Left ventricle myocardium inferior (tissue), 1 donor: ENCODE measurements around the gene C1QL1. TPM values are rescaled to one million over a fixed set of nuclear protein-coding genes. Genes with fewer than 3 reads are reported as not detected.
A peak's percentile ranks its signal among the peaks of the same experiment; 100 is the strongest.

Source experiments
- DNase-seq: peaks from one replicate; pipeline ENCODE4 v3.0.0-alpha.2; 2020
- H3K27ac ChIP-seq: fragments of 200-600 bp; replicated peaks from 2 replicates; pipeline ENCODE4 v1.8.0; 2021
- H3K27me3 ChIP-seq: fragments of 200-600 bp; 2 replicates; pipeline ENCODE4 v1.8.0; 2021; ENCODE audit warnings: low read depth
- H3K36me3 ChIP-seq: fragments of 200-600 bp; 2 replicates; pipeline ENCODE4 v1.8.0; 2021
- H3K4me1 ChIP-seq: fragments of 200-600 bp; 2 replicates; pipeline ENCODE4 v1.8.0; 2021
- H3K4me3 ChIP-seq: fragments of 200-600 bp; 2 replicates; pipeline ENCODE4 v1.8.0; 2021; ENCODE audit warnings: mild to moderate bottlenecking, moderate library complexity
- H3K9me3 ChIP-seq: fragments of 200-600 bp; replicated peaks from 2 replicates; pipeline ENCODE4 v1.8.0; 2021
- CTCF ChIP-seq: fragments of 200-600 bp; IDR thresholded peaks from 2 replicates; pipeline ENCODE4 v1.8.0; 2021; ENCODE audit warnings: antibody characterized with exemption, mild to moderate bottlenecking, borderline replicate concordance
- intact Hi-C: fragments of 100-400 bp; cut with micrococcal nuclease; formaldehyde crosslinking; loops from one replicate; pipeline ENCODE4 v1.11.0; 2022
- total RNA-seq: library from RNA; stranded (reverse); fragmentation: NEBNext Ultra II Directional; extraction: Animal tissue kit (Norgen Biotek cat#: 25700); gene quantifications from one replicate; pipeline ENCODE4 v1.2.1, GENCODE V29; 2021
- donor health status: DM: no; HTN: yes; CAD: no; lungs with severe emphysema.

The C1QL1 gene
- total RNA-seq, 1 donor from 2014 or later: 0.74 TPM

GRCh38 chr17:44928950-44929720 is 39.0 kb downstream of the C1QL1 start:
- H3K27ac ChIP-seq: no peak overlapping the region
- intact Hi-C loops: no loop called here
- no peak overlapping the region for H3K4me3 ChIP-seq
- no peaks in the 10 kb centered on the region for H3K27me3 ChIP-seq
- peaks cover 43% of the 10 kb centered on the region for H3K4me1 ChIP-seq
- peak; percentile 7 for DNase-seq
- no peaks in the 10 kb centered on the region for H3K9me3 ChIP-seq
- no peaks in the 10 kb centered on the region for H3K36me3 ChIP-seq
- TF ChIP-seq CTCF: no peak

GRCh38 chr17:44928136-44928535 is 40.0 kb downstream of the C1QL1 start:
- H3K36me3 ChIP-seq: no peaks in the 10 kb centered on the region
- DNase-seq: peak; percentile 9
- H3K4me3 ChIP-seq: no peak overlapping the region
- H3K4me1 ChIP-seq: peaks cover 39% of the 10 kb centered on the region
- no peak overlapping the region for H3K27ac ChIP-seq
- TF ChIP-seq CTCF: no peak
- H3K27me3 ChIP-seq: no peaks in the 10 kb centered on the region
- no peaks in the 10 kb centered on the region for H3K9me3 ChIP-seq
- intact Hi-C loops: no loop called here

- no peaks in the 10 kb centered on the region for H3K36me3 ChIP-seq
- no peak overlapping the region for H3K4me3 ChIP-seq
- TF ChIP-seq CTCF: no peak
- H3K4me1 ChIP-seq: peaks cover 39% of the 10 kb centered on the region
- H3K27ac ChIP-seq: no peak overlapping the region
- no peaks in the 10 kb centered on the region for H3K27me3 ChIP-seq
- intact Hi-C loops: no loop called here
- DNase-seq: no peak
- no peaks in the 10 kb centered on the region for H3K9me3 ChIP-seq
Observed at GRCh38 chr17:44927696-44928095, 40.4 kb downstream of the C1QL1 start.

GRCh38 chr17:44926821-44927525 is 41.1 kb downstream of the C1QL1 start:
- peak; percentile 15 for DNase-seq
- Histone ChIP-seq H3K27ac (no peak overlapping the region), H3K27me3 (no peaks in the 10 kb centered on the region), H3K9me3 (no peaks in the 10 kb centered on the region), H3K4me1 (peaks cover 39% of the 10 kb centered on the region), H3K4me3 (no peak overlapping the region), H3K36me3 (no peaks in the 10 kb centered on the region)
- TF ChIP-seq CTCF: no peak
- intact Hi-C loops: no loop called here

GRCh38 chr17:44925731-44926697 is 42.1 kb downstream of the C1QL1 start:
- TF ChIP-seq CTCF: no peak
- Histone ChIP-seq H3K27ac (no peak overlapping the region), H3K36me3 (no peaks in the 10 kb centered on the region), H3K9me3 (no peaks in the 10 kb centered on the region), H3K4me1 (peaks cover 38% of the 10 kb centered on the region), H3K4me3 (no peak overlapping the region), H3K27me3 (no peaks in the 10 kb centered on the region)
- intact Hi-C loops: no loop called here
- no peak for DNase-seq
